ENCODE results near the gene DTWD1. TPM values are rescaled to one million over a fixed set of nuclear protein-coding genes. Genes with fewer than 3 reads are reported as not detected.

DTWD1 gene
- total and polyA plus RNA-seq, 12 donors: 11.4 to 23.2 (median 17.1) TPM

DNA sequence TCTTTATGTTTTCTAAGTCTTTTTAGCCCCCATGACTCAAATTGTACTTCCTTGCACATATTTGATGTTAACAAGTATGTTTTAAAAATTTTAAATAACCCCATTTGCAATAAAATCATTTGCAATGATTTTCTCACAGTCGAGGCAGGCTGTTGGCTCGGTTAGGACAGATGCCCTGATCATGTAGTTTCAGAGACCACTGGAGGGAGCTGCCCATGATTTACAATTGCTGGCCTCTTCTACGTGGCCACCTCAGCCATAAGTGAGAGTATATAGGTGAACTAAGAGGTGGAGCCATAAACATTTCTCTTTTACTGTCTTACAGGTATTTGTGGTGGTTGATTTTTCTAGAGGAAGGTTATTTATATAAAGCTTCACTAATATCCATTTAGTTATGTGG is 1.7 kb downstream of the DTWD1 start:
- TF ChIP-seq, protein P1, sequence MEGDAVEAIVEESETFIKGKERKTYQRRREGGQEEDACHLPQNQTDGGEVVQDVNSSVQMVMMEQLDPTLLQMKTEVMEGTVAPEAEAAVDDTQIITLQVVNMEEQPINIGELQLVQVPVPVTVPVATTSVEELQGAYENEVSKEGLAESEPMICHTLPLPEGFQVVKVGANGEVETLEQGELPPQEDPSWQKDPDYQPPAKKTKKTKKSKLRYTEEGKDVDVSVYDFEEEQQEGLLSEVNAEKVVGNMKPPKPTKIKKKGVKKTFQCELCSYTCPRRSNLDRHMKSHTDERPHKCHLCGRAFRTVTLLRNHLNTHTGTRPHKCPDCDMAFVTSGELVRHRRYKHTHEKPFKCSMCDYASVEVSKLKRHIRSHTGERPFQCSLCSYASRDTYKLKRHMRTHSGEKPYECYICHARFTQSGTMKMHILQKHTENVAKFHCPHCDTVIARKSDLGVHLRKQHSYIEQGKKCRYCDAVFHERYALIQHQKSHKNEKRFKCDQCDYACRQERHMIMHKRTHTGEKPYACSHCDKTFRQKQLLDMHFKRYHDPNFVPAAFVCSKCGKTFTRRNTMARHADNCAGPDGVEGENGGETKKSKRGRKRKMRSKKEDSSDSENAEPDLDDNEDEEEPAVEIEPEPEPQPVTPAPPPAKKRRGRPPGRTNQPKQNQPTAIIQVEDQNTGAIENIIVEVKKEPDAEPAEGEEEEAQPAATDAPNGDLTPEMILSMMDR (IDR thresholded peaks at IDR 0.05): peak in 2 of 9 donors; percentile 3 to 12
- peaks cover 0 to 40% (median 25%) of the 10 kb centered on the region in 9 donors for H3K4me1 ChIP-seq
- intact Hi-C loops (cut with DNase I): loop anchor here in 7 of 10 donors (5.0 to 10.0 kb wide), 11 partner anchors 195 to 748 kb away; partner anchors contain the start of genes EID1 (in 2 of the 7), COPS2 (in 1 of the 7) and FGF7 (in 1 of the 7)
- DNase-seq (no peak), ATAC-seq (no peak)
- H3K9me3 ChIP-seq: peaks cover 0 to 24% (median 12%) of the 10 kb centered on the region in 11 donors
- H3K27me3 ChIP-seq: no peaks in the 10 kb centered on the region
- peak overlapping the region in 1 of 10 donors; percentile 96 for H3K27ac ChIP-seq
- WGBS, 2 donors: 80 to 81% methylated on average over 3 of the region's 3 CpGs
- H3K4me3 ChIP-seq: peak overlapping the region in 2 of 10 donors; percentile 78 to 87
- H3K36me3 ChIP-seq: peaks cover 0 to 34% (median 17%) of the 10 kb centered on the region in 9 donors

DNA sequence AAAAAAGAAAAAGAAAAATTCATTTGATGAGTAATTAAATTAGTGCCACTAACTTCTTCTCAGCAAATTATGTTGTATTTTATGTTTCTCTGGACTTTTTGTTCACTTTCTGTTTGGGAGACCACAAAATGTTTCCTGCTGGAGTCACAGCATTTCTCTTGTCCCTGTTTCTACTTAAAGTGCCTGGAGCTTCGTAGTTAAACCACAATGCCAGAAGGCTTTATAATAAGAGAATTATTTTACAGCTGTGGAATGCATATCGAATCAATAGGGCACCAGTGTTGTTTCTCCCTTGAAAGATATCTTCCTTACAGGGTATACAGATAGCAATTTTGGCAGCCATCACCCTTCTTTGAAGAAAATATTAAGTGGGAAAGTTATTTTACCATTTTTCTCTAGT is 3.2 kb downstream of the DTWD1 start:
- intact Hi-C loops (cut with DNase I): loop anchor here in 7 of 10 donors (5.0 to 10.0 kb wide), 11 partner anchors 197 to 749 kb away; partner anchors contain the start of genes EID1 (in 2 of the 7), COPS2 (in 1 of the 7) and FGF7 (in 1 of the 7)
- TF ChIP-seq, protein P1 (IDR thresholded peaks at IDR 0.05): no peak
- DNase-seq (no peak), ATAC-seq (no peak)
- peaks cover 0 to 43% (median 21%) of the 10 kb centered on the region in 9 donors for H3K4me1 ChIP-seq
- WGBS, 2 donors: 63 to 64% methylated on average over 2 of the region's 2 CpGs
- peak overlapping the region in 1 of 10 donors; percentile 22 for H3K27ac ChIP-seq
- no peaks in the 10 kb centered on the region for H3K27me3 ChIP-seq
- peaks cover 0 to 24% (median 12%) of the 10 kb centered on the region in 11 donors for H3K9me3 ChIP-seq
- no peak overlapping the region for H3K4me3 ChIP-seq
- H3K36me3 ChIP-seq: peaks cover 0 to 49% (median 21%) of the 10 kb centered on the region in 9 donors

DNA sequence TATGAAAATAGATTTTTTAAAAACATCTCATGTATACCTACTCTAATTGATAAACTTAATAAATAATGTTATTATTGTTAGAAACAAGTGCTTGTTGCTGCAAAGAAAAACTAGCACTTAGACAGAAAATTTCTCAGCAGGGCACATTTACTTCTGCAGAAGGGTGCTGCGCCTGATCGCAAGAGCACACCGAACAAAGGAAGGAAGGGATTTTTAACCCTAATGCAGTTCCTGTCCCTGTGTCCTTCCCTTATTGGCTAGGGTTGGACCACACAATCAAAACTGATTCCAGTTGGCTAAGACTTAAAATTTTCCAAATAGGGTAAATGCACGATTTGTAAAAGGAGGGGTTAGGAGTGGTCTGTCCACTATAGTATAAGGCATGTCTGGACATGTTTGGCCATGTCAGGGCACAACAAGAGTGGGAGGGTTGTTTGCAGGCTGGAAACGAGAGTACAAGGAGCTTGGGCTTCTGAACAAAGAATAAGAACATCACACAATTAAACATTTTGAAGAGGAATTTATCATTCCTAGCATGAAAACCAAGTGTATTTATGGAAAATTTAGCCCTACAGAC is 4.7 kb downstream of the DTWD1 start:
- WGBS, 2 donors: 98 to 99% methylated on average over 5 of the region's 5 CpGs
- Histone ChIP-seq H3K27ac (no peak overlapping the region), H3K4me1 (peaks cover 0 to 34% (median 18%) of the 10 kb centered on the region in 9 donors), H3K27me3 (no peaks in the 10 kb centered on the region), H3K4me3 (no peak overlapping the region), H3K9me3 (peaks cover 0 to 24% (median 12%) of the 10 kb centered on the region in 11 donors), H3K36me3 (peaks cover 0 to 57% (median 21%) of the 10 kb centered on the region in 9 donors)
- intact Hi-C loops (cut with DNase I): loop anchor here in 6 of 10 donors (10.0 kb wide), 6 partner anchors 201 to 751 kb away; partner anchors contain the start of genes EID1 (in 2 of the 6) and FGF7 (in 1 of the 6)
- DNase-seq (no peak), ATAC-seq (no peak)
- TF ChIP-seq, protein P1 (IDR thresholded peaks at IDR 0.05): no peak

DNA sequence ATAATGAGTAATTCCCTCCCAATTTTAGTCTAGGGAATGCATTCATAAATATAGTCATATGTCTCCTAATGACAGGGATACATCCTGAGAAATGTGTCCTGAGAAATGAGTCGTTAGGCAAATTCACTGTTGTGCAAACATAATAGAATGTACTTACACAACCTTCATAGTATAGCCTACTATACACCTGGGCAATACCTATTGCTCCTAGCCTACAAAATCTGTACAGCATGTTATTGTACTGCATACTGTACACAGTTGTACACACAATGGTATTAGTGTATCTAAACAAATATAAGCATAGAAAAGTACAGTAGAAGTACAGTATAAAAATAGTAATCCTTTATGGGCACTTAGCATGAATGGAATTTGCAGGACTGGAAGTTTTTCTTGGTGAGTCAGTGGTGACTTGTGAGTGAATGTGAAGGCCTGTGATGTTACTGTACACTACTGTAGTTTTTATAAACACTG is 6.6 kb downstream of the DTWD1 start:
- Histone ChIP-seq H3K27me3 (no peaks in the 10 kb centered on the region), H3K27ac (no peak overlapping the region), H3K4me3 (no peak overlapping the region), H3K4me1 (peaks cover 0 to 24% (median 8%) of the 10 kb centered on the region in 9 donors), H3K36me3 (peaks cover 0 to 76% (median 31%) of the 10 kb centered on the region in 9 donors), H3K9me3 (peaks cover 0 to 24% (median 12%) of the 10 kb centered on the region in 11 donors)
- ATAC-seq: no peak
- TF ChIP-seq, protein P1 (IDR thresholded peaks at IDR 0.05): no peak
- no peak for DNase-seq
- intact Hi-C loops (cut with DNase I): loop anchor here in 6 of 10 donors (10.0 kb wide), 6 partner anchors 203 to 753 kb away; partner anchors contain the start of genes EID1 (in 2 of the 6) and FGF7 (in 1 of the 6)
- 77 to 84% methylated on average over 1 of the region's 1 CpG for WGBS, 2 donors
